BLaER1 treated with 17β-estradiol and CSF1 and Interleukin-3, amounts not matched to agents 10 nM and 100 nM (cell line): ENCODE results near the gene CACNB2.
"Not testable (repeated sequence)": the region's sequence is repeated elsewhere in the genome, so short reads cannot be mapped to it uniquely, and the experiment has no call there.

Experiments
- H3K27ac ChIP-seq, 11 experiments: shearing (Covaris generic); formaldehyde crosslinking; 2 replicates each; pipeline ENCODE4 v1.8.1; 2022
- H3K27me3 ChIP-seq, 11 experiments: shearing (Covaris generic); formaldehyde crosslinking; 2 replicates each; pipeline ENCODE4 v1.8.1; 2022
- H3K36me3 ChIP-seq, 11 experiments: shearing (Covaris generic); formaldehyde crosslinking; 2 replicates each; pipeline ENCODE4 v1.8.1; 2022
- H3K4me1 ChIP-seq, 10 experiments: shearing (Covaris generic); formaldehyde crosslinking; 2 replicates each; pipeline ENCODE4 v1.8.1; 2022
- H3K4me2 ChIP-seq, 11 experiments: shearing (Covaris generic); formaldehyde crosslinking; 2 replicates each; pipeline ENCODE4 v1.8.1; 2022
- H3K4me3 ChIP-seq, 10 experiments: shearing (Covaris generic); formaldehyde crosslinking; 2 replicates each; pipeline ENCODE4 v1.8.1; 2022
- H3K9ac ChIP-seq, 11 experiments: shearing (Covaris generic); formaldehyde crosslinking; 2 replicates each; pipeline ENCODE4 v1.8.1; 2022
- H3K9me3 ChIP-seq, 11 experiments: shearing (Covaris generic); formaldehyde crosslinking; replicated peaks in 1 of 11; 2 replicates each; pipeline ENCODE4 v1.8.1; 2022
- H4K20me1 ChIP-seq, 11 experiments: shearing (Covaris generic); formaldehyde crosslinking; 2 replicates each; pipeline ENCODE4 v1.8.1; 2022
- Cebpa-rat ChIP-seq, 11 experiments: shearing (Covaris generic); IDR thresholded peaks; 2 replicates each; pipeline ENCODE4 v1.8.1; 2022

Gene CACNB2

GRCh38 chr10:18156797-18157196, 16.6 kb downstream of the CACNB2 start:
- not testable (repeated sequence) for H3K27me3 ChIP-seq, H4K20me1 ChIP-seq, H3K9me3 ChIP-seq, H3K4me3 ChIP-seq, H3K36me3 ChIP-seq, H3K4me1 ChIP-seq, H3K27ac ChIP-seq, H3K4me2 ChIP-seq, H3K9ac ChIP-seq
- TF ChIP-seq Cebpa-rat (IDR thresholded peaks at IDR 0.05), result 0 out of 22 replicates have a peak, but pooled peaks of 1 of the 11 experiments have one; percentile 16

GRCh38 chr10:18157881-18158280, 17.7 kb downstream of the CACNB2 start:
- no peaks in the 10 kb centered on the region for H3K9me3 ChIP-seq
- no peaks in the 10 kb centered on the region for H3K4me1 ChIP-seq
- no peak overlapping the region for H3K4me3 ChIP-seq
- H4K20me1 ChIP-seq, result no peaks in the 10 kb centered on the region
- H3K27me3 ChIP-seq, result no peaks in the 10 kb centered on the region
- H3K9ac ChIP-seq, result no peak overlapping the region
- no peak overlapping the region for H3K27ac ChIP-seq
- no peaks in the 10 kb centered on the region for H3K36me3 ChIP-seq
- H3K4me2 ChIP-seq, result no peak overlapping the region
- no peak for TF ChIP-seq Cebpa-rat (IDR thresholded peaks at IDR 0.05)

- Histone ChIP-seq H3K9me3 (no peaks in the 10 kb centered on the region), H3K4me3 (no peak overlapping the region), H3K9ac (no peak overlapping the region), H3K27ac (no peak overlapping the region), H3K27me3 (no peaks in the 10 kb centered on the region), H4K20me1 (no peaks in the 10 kb centered on the region), H3K4me2 (no peak overlapping the region), H3K36me3 (no peaks in the 10 kb centered on the region), H3K4me1 (no peaks in the 10 kb centered on the region)
- TF ChIP-seq Cebpa-rat (IDR thresholded peaks at IDR 0.05), result no peak
Measured at GRCh38 chr10:18158773-18159265, 18.6 kb downstream of the CACNB2 start.

GRCh38 chr10:18159557-18159956, 19.3 kb downstream of the CACNB2 start:
- Histone ChIP-seq H3K4me3 (no peak overlapping the region), H4K20me1 (no peaks in the 10 kb centered on the region), H3K27me3 (no peaks in the 10 kb centered on the region), H3K9me3 (no peaks in the 10 kb centered on the region), H3K9ac (no peak overlapping the region), H3K4me2 (no peak overlapping the region), H3K36me3 (no peaks in the 10 kb centered on the region), H3K27ac (no peak overlapping the region), H3K4me1 (no peaks in the 10 kb centered on the region)
- TF ChIP-seq Cebpa-rat (IDR thresholded peaks at IDR 0.05), result no peak

- Histone ChIP-seq H3K27me3 (no peaks in the 10 kb centered on the region), H4K20me1 (no peaks in the 10 kb centered on the region), H3K27ac (no peak overlapping the region), H3K9ac (no peak overlapping the region), H3K36me3 (no peaks in the 10 kb centered on the region), H3K4me1 (no peaks in the 10 kb centered on the region), H3K4me2 (no peak overlapping the region), H3K9me3 (no peaks in the 10 kb centered on the region), H3K4me3 (no peak overlapping the region)
- no peak for TF ChIP-seq Cebpa-rat (IDR thresholded peaks at IDR 0.05)
Measured at GRCh38 chr10:18162021-18162627, 21.9 kb downstream of the CACNB2 start.

GRCh38 chr10:18164093-18164492, 23.9 kb downstream of the CACNB2 start:
- H3K36me3 ChIP-seq, result no peaks in the 10 kb centered on the region
- H3K9me3 ChIP-seq, result no peaks in the 10 kb centered on the region
- H3K9ac ChIP-seq, result no peak overlapping the region
- H4K20me1 ChIP-seq, result no peaks in the 10 kb centered on the region
- no peak overlapping the region for H3K27ac ChIP-seq
- TF ChIP-seq Cebpa-rat (IDR thresholded peaks at IDR 0.05), result no peak
- H3K4me1 ChIP-seq, result no peaks in the 10 kb centered on the region
- H3K4me3 ChIP-seq, result no peak overlapping the region
- no peaks in the 10 kb centered on the region for H3K27me3 ChIP-seq
- no peak overlapping the region for H3K4me2 ChIP-seq

- Histone ChIP-seq H3K9ac (no peak overlapping the region), H4K20me1 (no peaks in the 10 kb centered on the region)
Measured at GRCh38 chr10:18164748-18165361, 24.6 kb downstream of the CACNB2 start.

GRCh38 chr10:18178854-18179483, 38.7 kb downstream of the CACNB2 start:
- Histone ChIP-seq H3K4me2 (peak overlapping the region in 2 of 11 experiments; percentile 2 to 11; a peak in 1 of 22 replicates), H3K27ac (no peak overlapping the region), H3K9me3 (peaks cover 0 to 4% (median 0%) of the 10 kb centered on the region in 11 experiments; a peak in 2 of 22 replicates), H3K36me3 (no peaks in the 10 kb centered on the region), H3K4me3 (no peak overlapping the region), H3K4me1 (peaks cover 0 to 6% (median 0%) of the 10 kb centered on the region in 10 experiments; a peak in 5 of 20 replicates), H3K27me3 (no peaks in the 10 kb centered on the region), H4K20me1 (no peaks in the 10 kb centered on the region), H3K9ac (no peak overlapping the region)
- no peak for TF ChIP-seq Cebpa-rat (IDR thresholded peaks at IDR 0.05)

More at GRCh38 chr10:18164748-18165361, 24.6 kb downstream of the CACNB2 start:
- H3K4me1 ChIP-seq, result no peaks in the 10 kb centered on the region
- H3K27me3 ChIP-seq, result no peaks in the 10 kb centered on the region
- no peak overlapping the region for H3K4me2 ChIP-seq
- no peak overlapping the region for H3K27ac ChIP-seq
- H3K9me3 ChIP-seq, result no peaks in the 10 kb centered on the region
- no peak overlapping the region for H3K4me3 ChIP-seq
- TF ChIP-seq Cebpa-rat (IDR thresholded peaks at IDR 0.05), result no peak
- no peaks in the 10 kb centered on the region for H3K36me3 ChIP-seq

GRCh38 chr10:18179891-18180290, 39.7 kb downstream of the CACNB2 start:
- Histone ChIP-seq H3K9ac (no peak overlapping the region; a peak in 1 of 22 replicates), H3K4me3 (no peak overlapping the region), H3K27ac (no peak overlapping the region), H4K20me1 (no peaks in the 10 kb centered on the region), H3K36me3 (no peaks in the 10 kb centered on the region), H3K4me2 (peak overlapping the region in 4 of 11 experiments; percentile 4 to 13 (median 8); a peak in 1 of 22 replicates), H3K27me3 (no peaks in the 10 kb centered on the region), H3K9me3 (peaks cover 0 to 4% (median 0%) of the 10 kb centered on the region in 11 experiments; a peak in 2 of 22 replicates), H3K4me1 (peaks cover 0 to 6% (median 0%) of the 10 kb centered on the region in 10 experiments; a peak in 5 of 20 replicates)
- no peak for TF ChIP-seq Cebpa-rat (IDR thresholded peaks at IDR 0.05)

GRCh38 chr10:18181382-18181781, 41.2 kb downstream of the CACNB2 start:
- not testable (repeated sequence) for H3K4me2 ChIP-seq, H3K27me3 ChIP-seq, H3K36me3 ChIP-seq, H3K9ac ChIP-seq, H4K20me1 ChIP-seq, H3K9me3 ChIP-seq, H3K4me1 ChIP-seq, H3K27ac ChIP-seq, H3K4me3 ChIP-seq
